ENCODE results near the gene SLC7A14.

SLC7A14 gene

GRCh38 chr3:170585937-170586310, at the start of gene SLC7A14:
Gene SLC7A14 (minus strand): TSS chr3:170586075. CDS start chr3:170526936, 59,139 bp downstream.
- DNase-seq (ENCODE audit: low read depth in 3 of 3) = no peak

DNA sequence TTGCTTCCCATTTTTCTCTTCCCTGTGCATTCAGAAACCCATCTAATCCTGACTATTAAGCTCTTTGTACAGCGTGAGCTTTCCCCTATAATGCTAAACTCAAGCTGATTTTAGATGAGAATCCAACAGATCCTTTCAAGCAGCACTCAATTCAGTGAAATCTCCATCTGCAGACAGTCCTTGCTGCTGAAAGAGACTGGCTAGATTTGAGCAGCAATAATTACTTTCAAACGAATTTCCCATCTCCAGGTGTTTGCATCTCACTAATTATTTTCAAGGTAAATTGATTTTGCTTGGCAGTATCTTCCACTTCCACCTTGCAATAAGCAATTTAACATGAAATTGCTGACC, 49.5 kb upstream of the SLC7A14 start:
- DNase-seq (ENCODE audit: low read depth in 3 of 3) = no peak

GRCh38 chr3:170634663-170635384, 48.9 kb upstream of the SLC7A14 start:
- no peak for DNase-seq (ENCODE audit: low read depth in 3 of 3)

GRCh38 chr3:170633573-170633972, 47.7 kb upstream of the SLC7A14 start:
- DNase-seq (ENCODE audit: low read depth in 3 of 3) = no peak

- no peak for DNase-seq (ENCODE audit: low read depth in 3 of 3)
Measured at GRCh38 chr3:170632780-170633179, 46.9 kb upstream of the SLC7A14 start.

DNA sequence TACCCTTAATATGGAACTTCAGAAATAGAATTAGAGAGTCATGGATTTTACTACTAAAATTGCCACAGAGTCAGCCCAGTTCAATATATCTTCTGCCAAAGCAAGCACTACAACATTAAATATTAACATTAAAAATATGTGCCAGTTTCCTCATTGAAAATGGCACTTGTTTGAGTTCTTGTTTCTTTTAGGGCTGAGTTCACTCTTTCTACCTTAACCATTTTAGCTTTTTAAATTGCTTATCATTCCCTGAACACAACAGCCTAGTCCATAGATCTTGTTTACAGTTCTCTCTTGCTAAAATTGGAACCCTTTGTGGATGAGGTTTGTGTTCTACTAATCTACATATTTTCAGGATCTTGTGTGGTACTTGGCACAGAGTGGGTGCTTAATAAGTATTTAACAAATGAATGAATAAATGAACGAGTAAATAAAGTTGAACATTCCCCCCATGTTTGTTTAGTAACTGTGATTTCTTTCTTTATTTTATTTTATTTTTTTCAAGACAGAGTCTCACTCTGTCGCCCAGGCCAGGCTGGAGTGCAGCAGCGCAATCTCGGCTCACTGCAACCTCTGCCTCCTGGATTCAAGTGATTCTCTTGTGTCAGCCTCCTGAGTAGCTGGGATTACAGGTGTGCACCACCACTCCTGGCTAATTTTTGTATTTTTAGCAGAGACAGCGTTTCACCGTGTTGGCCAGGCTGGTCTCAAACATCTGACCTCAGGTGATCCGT, 46.0 kb upstream of the SLC7A14 start:
- DNase-seq (ENCODE audit: low read depth in 3 of 3) = no peak

DNA sequence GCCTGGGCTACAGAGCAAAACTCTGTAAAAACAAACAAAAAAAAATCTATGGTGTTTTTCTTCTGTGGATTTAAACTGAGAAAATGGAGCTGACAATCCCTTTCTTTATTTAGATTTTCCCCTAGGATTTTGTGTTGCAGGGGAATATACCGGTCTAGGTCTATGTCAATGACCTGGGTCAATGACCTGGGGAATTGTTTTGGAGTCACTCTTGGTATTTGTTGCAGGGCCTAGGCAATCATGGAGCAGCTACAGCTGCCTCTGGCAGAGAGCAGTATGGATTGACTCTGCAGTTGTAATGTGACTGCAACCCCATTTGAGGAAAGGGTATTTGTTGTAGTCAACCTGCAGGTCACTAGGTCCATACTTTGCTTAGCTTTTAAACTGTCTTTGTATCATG, 37.6 kb upstream of the SLC7A14 start:
- DNase-seq (ENCODE audit: low read depth in 3 of 3) = no peak

GRCh38 chr3:170622369-170623159, 36.7 kb upstream of the SLC7A14 start:
- DNase-seq (ENCODE audit: low read depth in 3 of 3) = no peak

DNA sequence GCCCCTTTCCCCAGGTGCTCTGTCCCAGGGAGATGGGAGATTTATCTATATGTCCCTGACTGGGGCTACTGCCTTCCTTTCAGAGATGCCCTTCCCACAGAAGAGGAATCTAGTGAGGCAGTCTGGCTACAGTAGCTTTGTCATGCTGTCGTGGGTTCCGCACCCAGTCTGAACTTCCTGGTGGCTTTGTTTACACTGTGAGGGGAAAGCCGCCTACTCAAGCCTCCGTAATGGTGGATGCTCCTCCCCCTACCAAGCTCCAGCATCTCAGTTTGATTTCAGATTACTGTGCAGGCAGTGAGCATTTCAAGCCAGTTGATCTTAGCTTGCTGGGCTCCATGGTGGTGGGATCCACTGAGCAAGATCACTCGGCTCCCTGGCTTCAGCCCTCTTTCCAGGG, 35.4 kb upstream of the SLC7A14 start:
- no peak for DNase-seq (ENCODE audit: low read depth in 3 of 3)

GRCh38 chr3:170614214-170614966, 28.5 kb upstream of the SLC7A14 start:
- DNase-seq (ENCODE audit: low read depth in 3 of 3) = no peak

DNA sequence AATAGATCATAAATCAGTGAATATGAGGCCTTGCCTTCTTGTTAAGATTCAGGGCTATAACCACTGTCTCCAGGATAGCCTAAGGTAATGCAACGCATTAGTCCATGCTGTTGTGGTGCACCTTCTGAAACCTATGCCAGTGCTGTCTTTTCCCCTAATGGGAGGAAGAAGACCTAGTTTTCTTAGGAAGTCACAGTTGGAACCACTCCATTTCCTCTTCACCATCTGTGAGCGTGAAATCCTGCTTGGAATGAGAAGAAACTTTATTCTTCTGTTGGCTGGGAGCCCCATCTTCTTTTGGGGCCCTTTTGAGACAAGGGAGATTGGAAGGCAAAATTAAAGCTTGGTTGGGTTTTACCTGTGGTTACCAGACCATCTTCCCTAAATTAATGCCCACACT, 25.9 kb upstream of the SLC7A14 start:
- DNase-seq (ENCODE audit: low read depth in 3 of 3) = no peak

GRCh38 chr3:170610321-170610884, 24.5 kb upstream of the SLC7A14 start:
- DNase-seq (ENCODE audit: low read depth in 3 of 3) = no peak

- no peak for DNase-seq (ENCODE audit: low read depth in 3 of 3)
Measured at GRCh38 chr3:170608475-170608874, 22.6 kb upstream of the SLC7A14 start.

GRCh38 chr3:170606675-170607074, 20.8 kb upstream of the SLC7A14 start:
- DNase-seq (ENCODE audit: low read depth in 3 of 3) = no peak

- DNase-seq (ENCODE audit: low read depth in 3 of 3) = no peak
Measured at GRCh38 chr3:170605490-170605889, 19.6 kb upstream of the SLC7A14 start.

DNA sequence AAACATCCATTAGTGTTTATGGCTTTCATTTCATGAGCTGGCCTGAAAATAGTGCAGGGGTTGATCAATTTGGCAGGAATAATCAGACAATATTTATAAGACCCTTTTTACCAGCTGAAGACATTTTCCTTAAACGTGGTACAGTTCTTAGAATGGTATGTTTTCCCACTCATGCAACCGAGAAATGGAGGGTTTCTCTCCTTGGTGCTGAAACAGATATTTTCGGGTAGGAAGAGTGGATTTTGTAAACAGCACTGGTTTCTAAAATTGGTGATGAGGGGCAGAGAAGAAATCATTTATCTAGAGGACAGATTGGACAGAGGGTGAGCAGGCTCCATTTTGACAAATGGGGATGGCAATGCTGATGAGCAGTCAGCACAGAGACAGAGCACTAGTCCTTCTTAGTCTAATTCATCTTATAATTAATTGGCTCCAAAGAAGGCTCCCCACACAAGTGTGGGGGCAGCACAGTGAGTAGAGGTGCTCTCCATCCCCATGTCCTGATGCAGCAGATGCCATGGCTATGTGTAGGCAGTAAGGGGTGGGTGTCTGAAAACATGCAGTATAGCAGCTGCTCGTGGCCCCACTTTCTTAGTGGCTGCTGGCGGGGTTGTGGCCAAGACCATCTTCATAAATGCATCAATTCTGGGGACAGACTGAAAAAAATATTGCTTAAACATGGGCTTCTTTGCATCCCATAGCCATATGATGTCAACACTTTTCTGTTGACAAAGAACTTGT, 18.1 kb upstream of the SLC7A14 start:
- no peak for DNase-seq (ENCODE audit: low read depth in 3 of 3)

GRCh38 chr3:170602556-170602955, 16.7 kb upstream of the SLC7A14 start:
- no peak for DNase-seq (ENCODE audit: low read depth in 3 of 3)

DNA sequence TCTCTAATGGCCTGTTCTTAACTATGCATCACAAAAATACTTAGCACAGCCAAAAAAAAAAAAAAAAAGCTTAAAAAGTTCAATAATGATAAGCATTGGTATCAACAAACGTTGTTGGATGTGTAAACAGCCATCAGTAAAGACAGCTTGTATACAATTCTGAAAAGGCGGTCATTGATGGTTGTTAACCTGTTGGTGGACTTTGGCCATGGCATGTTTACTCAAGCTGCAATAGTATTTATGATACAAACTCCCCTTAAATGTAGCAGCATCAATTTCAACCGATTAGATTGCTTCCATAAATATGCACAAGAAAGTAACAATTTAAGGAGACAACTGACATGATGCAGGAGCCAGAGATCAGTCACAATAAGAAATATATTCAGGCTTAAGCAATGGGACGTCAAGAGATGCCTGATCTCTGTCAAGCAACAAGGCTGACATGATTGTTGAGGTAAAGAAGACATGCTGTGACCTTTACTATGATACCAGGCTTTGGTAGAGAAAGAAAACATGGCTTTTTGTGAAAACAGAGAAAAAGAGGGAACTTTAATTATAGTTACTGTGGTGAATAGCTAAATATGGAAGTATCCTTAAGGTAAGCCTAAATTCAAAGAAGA, 14.2 kb upstream of the SLC7A14 start:
- DNase-seq (ENCODE audit: low read depth in 3 of 3) = no peak

DNA sequence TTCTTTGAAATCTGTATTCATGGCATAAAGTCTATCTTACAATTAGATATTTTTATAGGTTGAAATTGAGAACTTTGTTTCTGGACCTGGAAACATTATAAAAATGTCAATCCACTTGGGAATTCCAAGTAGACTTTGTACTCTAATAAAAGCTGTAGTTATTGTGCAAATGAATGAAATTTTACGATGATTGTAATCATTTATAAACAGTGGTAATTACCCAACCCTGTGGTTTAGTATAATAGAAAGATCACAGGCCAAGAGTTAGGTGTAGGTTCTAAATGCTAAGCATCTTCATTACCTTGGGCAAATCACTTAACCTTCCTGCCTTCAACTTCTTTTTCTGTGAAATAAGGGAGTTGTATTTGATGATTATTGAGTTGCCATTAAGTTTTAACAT, 13.2 kb upstream of the SLC7A14 start:
- DNase-seq (ENCODE audit: low read depth in 3 of 3) = no peak

DNA sequence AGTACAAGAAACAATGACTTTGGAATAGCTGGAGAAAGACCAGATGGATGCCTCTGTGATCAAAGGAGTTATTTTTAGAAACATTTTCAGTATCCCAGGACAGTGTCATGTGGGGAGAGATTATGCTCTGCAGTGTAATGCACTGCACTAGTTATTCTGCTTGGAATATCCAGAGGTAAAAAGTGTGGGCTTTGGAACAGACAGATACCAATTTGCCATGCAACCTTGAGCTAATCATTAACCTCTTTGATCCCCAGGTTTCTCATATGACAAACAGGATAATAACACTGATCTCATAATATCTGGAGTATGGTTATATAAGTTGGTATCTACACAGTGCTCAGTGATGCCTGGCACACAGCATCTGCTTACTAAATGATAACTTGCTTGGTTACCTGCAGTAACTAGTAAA, 12.2 kb upstream of the SLC7A14 start:
- DNase-seq (ENCODE audit: low read depth in 3 of 3) = no peak

DNA sequence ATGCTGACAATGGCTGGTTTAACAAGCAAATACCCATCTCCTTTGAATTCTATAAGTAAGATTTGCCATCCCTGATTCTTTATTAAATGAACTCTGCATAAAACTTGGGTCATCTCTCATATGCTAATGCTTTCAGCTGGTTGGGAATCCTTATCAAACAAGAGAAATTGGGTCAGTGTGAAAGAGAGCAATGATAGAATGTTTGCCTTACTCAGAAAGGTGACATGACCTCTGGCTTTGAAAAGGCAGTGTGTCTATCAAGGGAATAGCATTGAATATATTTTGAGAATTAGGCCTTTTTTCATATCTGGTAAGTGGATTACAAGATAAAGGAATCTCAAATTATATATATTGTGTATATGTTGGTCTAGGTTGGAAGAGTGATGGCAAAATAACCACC, 8.7 kb upstream of the SLC7A14 start:
- DNase-seq (ENCODE audit: low read depth in 3 of 3) = no peak
